IMR-90 (cell line): ENCODE results near the gene PTRHD1. TPM values are rescaled to one million over a fixed set of nuclear protein-coding genes. Genes with fewer than 3 reads are reported as not detected.
A peak's percentile ranks its signal among the peaks of the same experiment; 100 is the strongest.

Experiments used
- ATAC-seq: fragments of 200-7000 bp; cut with Tn5 transposase; 2 replicates; pipeline ENCODE4 v1.9.1; 2020; ENCODE audit warnings: low read depth, mild to moderate bottlenecking, moderate library complexity
- BruUV-seq: library from RNA; stranded (reverse); fragments of 400-500 nt; replicated peaks from 2 replicates; lab custom pipeline; 2021; lab: Mats Ljungman, UMichigan
- CTCF ChIA-PET: fragments of 300-600 bp; formaldehyde crosslinking; extraction: SDS; loops from one replicate; lab custom pipeline; 2021; ENCODE audit warnings: antibody characterized with exemption; lab: Yijun Ruan, JAX
- POLR2A ChIA-PET: fragments of 300-600 bp; sonication (Branson Sonifier 250); formaldehyde crosslinking; loops from one replicate; lab custom pipeline; 2022; ENCODE audit warnings: antibody characterized with exemption; ENCODE audit not compliant: unreplicated experiment; lab: Charles Lee
- DNase-seq: peaks from one replicate; pipeline ENCODE4 v3.0.0; 2013
- H2AFZ ChIP-seq: replicated peaks from 2 replicates; pipeline ENCODE3; 2013; ENCODE audit warnings: low read length, mild to moderate bottlenecking; ENCODE audit not compliant: poor library complexity
- H2AK5ac ChIP-seq: 2 replicates; pipeline ENCODE4 v1.6.1; 2013; ENCODE audit warnings: low read depth, low read length, inconsistent platforms
- H2AK9ac ChIP-seq: replicated peaks from 2 replicates; pipeline ENCODE3; 2013; ENCODE audit warnings: mild to moderate bottlenecking, low read depth, low read length, moderate library complexity; ENCODE audit not compliant: poor library complexity
- H2BK120ac ChIP-seq: 2 replicates; pipeline ENCODE4 v1.6.1; 2013; ENCODE audit warnings: low read depth, low read length, inconsistent platforms
- H2BK15ac ChIP-seq: 3 replicates; pipeline ENCODE4 v1.6.1; 2013; ENCODE audit warnings: low read depth, low read length, inconsistent platforms
- H2BK20ac ChIP-seq: 2 replicates; pipeline ENCODE4 v1.6.1; 2013; ENCODE audit warnings: low read depth, mild to moderate bottlenecking, inconsistent platforms, low read length, moderate library complexity
- H2BK5ac ChIP-seq: 2 replicates; pipeline ENCODE4 v1.6.1; 2013; ENCODE audit warnings: mild to moderate bottlenecking, low read depth, low read length, inconsistent platforms; ENCODE audit not compliant: poor library complexity, severe bottlenecking
- H3K14ac ChIP-seq: replicated peaks from 2 replicates; pipeline ENCODE4 v1.6.1; 2013; ENCODE audit warnings: low read depth, low read length, inconsistent platforms
- H3K18ac ChIP-seq: 2 replicates; pipeline ENCODE4 v1.6.1; 2013; ENCODE audit warnings: low read depth, low read length, control low read depth
- H3K23ac ChIP-seq: 2 replicates; pipeline ENCODE4 v1.6.1; 2013; ENCODE audit warnings: low read depth, low read length, inconsistent platforms
- H3K27ac ChIP-seq: 2 replicates; pipeline ENCODE4 v1.5.1; 2013; ENCODE audit warnings: mild to moderate bottlenecking, control low read depth, low read length; ENCODE audit not compliant: insufficient read depth
- H3K27me3 ChIP-seq: 2 replicates; pipeline ENCODE4 v1.6.1; 2013; ENCODE audit warnings: low read length; ENCODE audit not compliant: control insufficient read depth, insufficient read depth
- H3K36me3 ChIP-seq: 2 replicates; pipeline ENCODE4 v1.6.1; 2013; ENCODE audit warnings: low read length, mixed read lengths; ENCODE audit not compliant: control insufficient read depth, insufficient read depth
- H3K4ac ChIP-seq: 2 replicates; pipeline ENCODE4 v1.6.1; 2013; ENCODE audit warnings: low read depth, low read length, inconsistent platforms
- H3K4me1 ChIP-seq: 2 replicates; pipeline ENCODE4 v1.6.1; 2013; ENCODE audit warnings: low read length, mixed read lengths; ENCODE audit not compliant: control insufficient read depth, insufficient read depth
- H3K4me2 ChIP-seq: 2 replicates; pipeline ENCODE4 v1.6.1; 2013; ENCODE audit warnings: low read depth, mild to moderate bottlenecking, control low read depth, low read length, moderate library complexity
- H3K4me3 ChIP-seq: 2 replicates; pipeline ENCODE4 v1.5.1; 2013; ENCODE audit warnings: low read depth, mild to moderate bottlenecking, control low read depth, low read length, moderate library complexity; ENCODE audit not compliant: insufficient read depth
- H3K56ac ChIP-seq: 2 replicates; pipeline ENCODE4 v1.6.1; 2013; ENCODE audit warnings: low read length, inconsistent platforms; ENCODE audit not compliant: insufficient read depth; ENCODE audit errors: extremely low read depth
- H3K79me1 ChIP-seq, 2 experiments: 2 replicates each; pipeline ENCODE4 v1.6.1; 2013; ENCODE audit warnings: low read length in 2 of 2, inconsistent platforms in 1 of 2, low read depth in 1 of 2
- H3K9ac ChIP-seq: 2 replicates; pipeline ENCODE4 v1.6.1; 2013; ENCODE audit warnings: low read depth, low read length, control low read depth
- H3K9me1 ChIP-seq: 2 replicates; pipeline ENCODE4 v1.6.1; 2013; ENCODE audit warnings: low read length, inconsistent platforms; ENCODE audit not compliant: insufficient read depth
- H3K9me3 ChIP-seq: 2 replicates; pipeline ENCODE4 v1.6.1; 2013; ENCODE audit warnings: low read length; ENCODE audit not compliant: control insufficient read depth, insufficient read depth
- H4K20me1 ChIP-seq: 2 replicates; pipeline ENCODE4 v1.6.1; 2013; ENCODE audit warnings: low read length, inconsistent platforms; ENCODE audit not compliant: insufficient read depth
- H4K5ac ChIP-seq: 2 replicates; pipeline ENCODE4 v1.6.1; 2013; ENCODE audit warnings: mild to moderate bottlenecking, low read depth, low read length, control low read depth
- H4K8ac ChIP-seq, 2 experiments: 2 replicates each; pipeline ENCODE4 v1.6.1; 2013; ENCODE audit warnings: low read depth in 2 of 2, low read length in 2 of 2, control low read depth in 1 of 2, inconsistent platforms in 1 of 2
- H4K91ac ChIP-seq: 2 replicates; pipeline ENCODE4 v1.6.1; 2013; ENCODE audit warnings: low read depth, low read length, inconsistent platforms; ENCODE audit not compliant: insufficient read depth
- CTCF ChIP-seq: conservative IDR thresholded peaks from 2 replicates; pipeline ENCODE4 v1.5.1; 2012; ENCODE audit warnings: mild to moderate bottlenecking, low read depth, low read length, improper control_type of control experiment
- MAFK ChIP-seq: IDR thresholded peaks from 2 replicates; pipeline ENCODE4 v1.6.1; 2012; ENCODE audit warnings: low read depth, low read length, improper control_type of control experiment
- POLR2A ChIP-seq: IDR thresholded peaks from 2 replicates; pipeline ENCODE4 v1.6.1; 2012; ENCODE audit warnings: mild to moderate bottlenecking, low read depth, low read length
- SMC3 ChIP-seq: fragments of 150-350 bp; IDR thresholded peaks from 2 replicates; pipeline ENCODE4 v1.6.1; 2016; ENCODE audit warnings: low read depth, mild to moderate bottlenecking, antibody characterized with exemption, low read length, moderate library complexity
- WGBS, 2 experiments: methylation state at CpG; one replicate each; pipeline versions ENCODE4 v1.1.5 to v1.1.7; 2013; ENCODE audit warnings: missing lambda C conversion rate in 2 of 2; ENCODE audit not compliant: insufficient read length in 1 of 2; ENCODE audit errors: extremely low coverage in 2 of 2; 5-methylcytosine and 5-hydroxymethylcytosine counted together
- dilution Hi-C: fragments of 300-500 bp; cut with HindIII; formaldehyde crosslinking; loops from one replicate; pipeline ENCODE4 v1.14.3; 2018; ENCODE audit warnings: low sequenced_read_pairs; ENCODE audit not compliant: unreplicated experiment
- in situ Hi-C: fragments of 300-500 bp; cut with MboI; formaldehyde crosslinking; loops from 3 replicates; pipeline ENCODE4 v1.14.3; 2019; ENCODE audit warnings: low sequenced_read_pairs, inconsistent platforms, mixed read lengths
- intact Hi-C: fragments of 100-400 bp; cut with micrococcal nuclease; formaldehyde crosslinking; loops from 2 replicates; pipeline ENCODE4 v1.10.0; 2022
- polyA plus RNA-seq, 3 experiments: library from polyadenylated mRNA; depleted of rRNA; stranded (reverse); fragments of >200 nt; gene quantifications; 2 replicates each; pipeline ENCODE4 v1.2.3, GENCODE V29; 2012; ENCODE audit warnings: low replicate concordance in 1 of 3
- total RNA-seq: library from RNA; depleted of rRNA; stranded (reverse); fragments of >200 nt; gene quantifications from 2 replicates; pipeline ENCODE4 v1.2.3, GENCODE V29; 2012

PTRHD1 gene
- total and polyA plus RNA-seq, 2 of the 4 experiments (the other 2 are of a cell fraction) = 11.7 to 30.9 TPM

DNA sequence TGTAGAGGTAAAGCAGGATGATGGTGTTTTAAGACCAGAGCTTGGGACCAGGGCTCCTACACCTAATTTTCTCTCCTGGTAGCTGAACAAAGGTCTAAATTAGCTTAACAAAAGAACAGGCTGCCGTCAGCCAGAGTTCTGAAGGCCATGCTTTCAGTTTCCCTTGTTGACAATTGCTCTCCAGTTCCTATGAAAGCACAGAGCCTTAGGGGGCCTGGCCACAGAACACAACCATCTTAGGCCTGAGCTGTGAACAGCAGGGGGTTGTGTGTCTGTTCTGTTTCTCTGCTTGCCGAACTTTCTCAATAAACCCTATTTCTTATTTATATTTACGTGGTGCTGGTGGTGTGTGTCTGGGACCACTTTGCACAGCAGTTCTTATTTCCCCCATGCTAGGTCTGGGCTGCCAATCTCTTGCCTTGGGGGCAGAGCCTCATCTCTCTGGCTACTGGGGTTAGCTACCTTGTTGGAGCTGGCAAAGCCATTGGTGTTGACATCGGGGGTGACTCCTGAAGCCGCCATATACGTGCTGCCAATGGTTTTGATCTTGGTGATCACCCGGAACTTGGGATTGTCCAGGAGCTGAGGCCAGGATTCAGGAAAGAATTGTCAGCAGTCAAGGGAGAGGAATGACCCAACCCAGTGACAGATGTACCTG, 29.0 kb upstream of the PTRHD1 start:
- H4K8ac ChIP-seq = no peak overlapping the region
- H4K5ac ChIP-seq = no peak overlapping the region
- H2AK5ac ChIP-seq = no peak overlapping the region
- H2AFZ ChIP-seq = no peak overlapping the region
- H3K9me3 ChIP-seq = no peaks in the 10 kb centered on the region
- H3K9ac ChIP-seq = no peak overlapping the region
- no peaks in the 10 kb centered on the region for H4K20me1 ChIP-seq
- TF ChIP-seq CTCF (no peak), MAFK (no peak), SMC3 (no peak), POLR2A (no peak)
- no peak overlapping the region for H2BK5ac ChIP-seq
- 89% methylated on average over 4 of the region's 7 CpGs; no CpG with 5 or more reads in 1 of the 2 experiments for WGBS, 2 experiments
- no peak overlapping the region for H3K18ac ChIP-seq
- no peak for ATAC-seq
- H2BK15ac ChIP-seq = no peak overlapping the region
- H3K4me1 ChIP-seq = peaks cover 6% of the 10 kb centered on the region
- no peak overlapping the region for H3K23ac ChIP-seq
- peaks cover 46% of the 10 kb centered on the region for H3K36me3 ChIP-seq
- intact Hi-C loops (no loop called here), dilution Hi-C loops (no loop called here), in situ Hi-C loops (no loop called here)
- no peaks in the 10 kb centered on the region for H3K27me3 ChIP-seq
- ChIA-PET POLR2A (no interaction called here), CTCF (no interaction called here)
- H3K4ac ChIP-seq = no peak overlapping the region
- no peak overlapping the region for H3K4me3 ChIP-seq
- no peak overlapping the region for H3K27ac ChIP-seq
- no peak overlapping the region for H2BK20ac ChIP-seq
- H3K4me2 ChIP-seq = no peak overlapping the region
- H3K56ac ChIP-seq = no peak overlapping the region
- peaks cover 11 to 42% of the 10 kb centered on the region in 2 experiments for H3K79me1 ChIP-seq
- no peak for DNase-seq
- H2AK9ac ChIP-seq = peak overlapping the region; percentile 61
- H4K91ac ChIP-seq = no peak overlapping the region
- peaks cover 7% of the 10 kb centered on the region for H3K9me1 ChIP-seq
- BruUV-seq = no TSS peak
- no peak overlapping the region for H2BK120ac ChIP-seq
- H3K14ac ChIP-seq = no peak overlapping the region
